ACC112 (cell line): ENCODE measurements around the gene BANK1.
A peak's percentile ranks its signal among the peaks of the same experiment; 100 is the strongest.

Source experiments
- H2AFZ ChIP-seq: fragments of 200-600 bp; sonication (generic); one replicate; pipeline ENCODE4 v1.6.0; 2017; ENCODE audit warnings: antibody characterized with exemption, low read length; ENCODE audit not compliant: unreplicated experiment
- H3K27ac ChIP-seq: fragments of 200-600 bp; sonication (generic); 2 replicates; pipeline ENCODE4 v1.5.1; 2014; ENCODE audit warnings: low read depth, mild to moderate bottlenecking, antibody characterized with exemption, low read length, moderate library complexity
- H3K27me3 ChIP-seq: fragments of 200-600 bp; sonication (generic); 2 replicates; pipeline ENCODE4 v1.6.1; 2014; ENCODE audit warnings: mild to moderate bottlenecking, antibody characterized with exemption, low read length, moderate library complexity, mixed read lengths; ENCODE audit not compliant: insufficient read depth
- H3K36me3 ChIP-seq: fragments of 200-600 bp; sonication (generic); 2 replicates; pipeline ENCODE4 v1.6.1; 2016; ENCODE audit warnings: mild to moderate bottlenecking, antibody characterized with exemption, low read length, moderate library complexity, mixed read lengths; ENCODE audit not compliant: insufficient read depth
- H3K4me1 ChIP-seq: fragments of 200-600 bp; sonication (generic); one replicate; pipeline ENCODE4 v1.6.1; 2016; ENCODE audit warnings: low read length, mixed read lengths; ENCODE audit not compliant: insufficient read depth, unreplicated experiment, control insufficient read depth
- H3K4me3 ChIP-seq: fragments of 200-600 bp; sonication (generic); 2 replicates; pipeline ENCODE4 v1.5.1; 2014; ENCODE audit warnings: mild to moderate bottlenecking, low read depth, low read length
- H3K79me2 ChIP-seq: fragments of 200-600 bp; sonication (generic); one replicate; pipeline ENCODE4 v1.6.0; 2016; ENCODE audit warnings: low read length; ENCODE audit not compliant: control insufficient read depth, unreplicated experiment, insufficient read depth

BANK1 gene

GRCh38 chr4:102057122-102057521 is 266.6 kb downstream of the BANK1 start:
- H3K27ac ChIP-seq: no peak overlapping the region
- H3K79me2 ChIP-seq: no peaks in the 10 kb centered on the region
- H3K27me3 ChIP-seq: no peaks in the 10 kb centered on the region
- H2AFZ ChIP-seq: no peak overlapping the region
- no peak overlapping the region for H3K4me3 ChIP-seq
- no peaks in the 10 kb centered on the region for H3K36me3 ChIP-seq
- H3K4me1 ChIP-seq: no peaks in the 10 kb centered on the region

GRCh38 chr4:102061133-102061532 is 270.6 kb downstream of the BANK1 start:
- H2AFZ ChIP-seq: no peak overlapping the region
- no peak overlapping the region for H3K27ac ChIP-seq
- no peaks in the 10 kb centered on the region for H3K4me1 ChIP-seq

GRCh38 chr4:102064747-102065442 is 274.4 kb downstream of the BANK1 start:
- Histone ChIP-seq H3K4me1 (no peaks in the 10 kb centered on the region), H3K27me3 (no peaks in the 10 kb centered on the region), H3K36me3 (no peaks in the 10 kb centered on the region), H3K27ac (no peak overlapping the region), H3K4me3 (no peak overlapping the region), H3K79me2 (no peaks in the 10 kb centered on the region), H2AFZ (no peak overlapping the region)

More at GRCh38 chr4:102061133-102061532, 270.6 kb downstream of the BANK1 start:
- Histone ChIP-seq H3K27me3 (no peaks in the 10 kb centered on the region), H3K36me3 (no peaks in the 10 kb centered on the region), H3K79me2 (no peaks in the 10 kb centered on the region), H3K4me3 (no peak overlapping the region)

- Histone ChIP-seq H3K27ac (no peak overlapping the region), H3K4me3 (no peak overlapping the region), H3K36me3 (no peaks in the 10 kb centered on the region), H3K27me3 (no peaks in the 10 kb centered on the region), H2AFZ (no peak overlapping the region), H3K79me2 (no peaks in the 10 kb centered on the region), H3K4me1 (no peaks in the 10 kb centered on the region)
Observed at GRCh38 chr4:102076622-102077021, 286.1 kb downstream of the BANK1 start.

GRCh38 chr4:102080184-102080583 is 289.7 kb downstream of the BANK1 start:
- Histone ChIP-seq H2AFZ (no peak overlapping the region), H3K4me3 (no peak overlapping the region), H3K36me3 (no peaks in the 10 kb centered on the region), H3K4me1 (peaks cover 4% of the 10 kb centered on the region), H3K79me2 (no peaks in the 10 kb centered on the region), H3K27ac (no peak overlapping the region), H3K27me3 (no peaks in the 10 kb centered on the region)

GRCh38 chr4:102089850-102090621 is 299.5 kb downstream of the BANK1 start:
- peaks cover 4% of the 10 kb centered on the region for H3K4me1 ChIP-seq
- no peaks in the 10 kb centered on the region for H3K79me2 ChIP-seq
- H3K27ac ChIP-seq: no peak overlapping the region
- H3K27me3 ChIP-seq: no peaks in the 10 kb centered on the region
- H3K4me3 ChIP-seq: no peak overlapping the region
- H3K36me3 ChIP-seq: no peaks in the 10 kb centered on the region
- H2AFZ ChIP-seq: no peak overlapping the region

- Histone ChIP-seq H3K36me3 (no peaks in the 10 kb centered on the region), H3K4me1 (peaks cover 4% of the 10 kb centered on the region), H3K27ac (no peak overlapping the region), H3K4me3 (no peak overlapping the region), H3K79me2 (no peaks in the 10 kb centered on the region), H3K27me3 (no peaks in the 10 kb centered on the region), H2AFZ (no peak overlapping the region)
Observed at GRCh38 chr4:102091656-102092055, 301.1 kb downstream of the BANK1 start.

- H3K4me1 ChIP-seq: peaks cover 2% of the 10 kb centered on the region
- H2AFZ ChIP-seq: no peak overlapping the region
- H3K4me3 ChIP-seq: no peak overlapping the region
- no peaks in the 10 kb centered on the region for H3K36me3 ChIP-seq
- no peaks in the 10 kb centered on the region for H3K27me3 ChIP-seq
- H3K79me2 ChIP-seq: no peaks in the 10 kb centered on the region
- no peak overlapping the region for H3K27ac ChIP-seq
Observed at GRCh38 chr4:102094481-102094880, 304.0 kb downstream of the BANK1 start.

- H2AFZ ChIP-seq: peak overlapping the region; percentile 51
- H3K36me3 ChIP-seq: no peaks in the 10 kb centered on the region
- H3K4me3 ChIP-seq: no peak overlapping the region
- no peak overlapping the region for H3K27ac ChIP-seq
- H3K27me3 ChIP-seq: no peaks in the 10 kb centered on the region
- no peaks in the 10 kb centered on the region for H3K4me1 ChIP-seq
- H3K79me2 ChIP-seq: no peaks in the 10 kb centered on the region
Observed at GRCh38 chr4:102103368-102103767, 312.8 kb downstream of the BANK1 start.

GRCh38 chr4:102104278-102104677 is 313.7 kb downstream of the BANK1 start:
- Histone ChIP-seq H3K27ac (no peak overlapping the region), H3K4me3 (no peak overlapping the region), H3K27me3 (no peaks in the 10 kb centered on the region), H2AFZ (no peak overlapping the region), H3K36me3 (no peaks in the 10 kb centered on the region), H3K79me2 (no peaks in the 10 kb centered on the region), H3K4me1 (no peaks in the 10 kb centered on the region)

- Histone ChIP-seq H3K27me3 (no peaks in the 10 kb centered on the region), H3K79me2 (no peaks in the 10 kb centered on the region), H2AFZ (no peak overlapping the region), H3K36me3 (no peaks in the 10 kb centered on the region), H3K4me1 (no peaks in the 10 kb centered on the region), H3K4me3 (no peak overlapping the region), H3K27ac (no peak overlapping the region)
Observed at GRCh38 chr4:102105983-102106382, 315.5 kb downstream of the BANK1 start.
